Measurements from ENCODE around the gene FXYD3.

Gene FXYD3, protein sequence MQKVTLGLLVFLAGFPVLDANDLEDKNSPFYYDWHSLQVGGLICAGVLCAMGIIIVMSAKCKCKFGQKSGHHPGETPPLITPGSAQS

GRCh38 chr19:35115177-35115951, at the start of gene FXYD3:
FXYD3 (plus strand) TSS chr19:35115823; CDS start chr19:35119377, 3,554 bp downstream.
- DNase-seq (ENCODE audit: low spot score), result no peak

DNA sequence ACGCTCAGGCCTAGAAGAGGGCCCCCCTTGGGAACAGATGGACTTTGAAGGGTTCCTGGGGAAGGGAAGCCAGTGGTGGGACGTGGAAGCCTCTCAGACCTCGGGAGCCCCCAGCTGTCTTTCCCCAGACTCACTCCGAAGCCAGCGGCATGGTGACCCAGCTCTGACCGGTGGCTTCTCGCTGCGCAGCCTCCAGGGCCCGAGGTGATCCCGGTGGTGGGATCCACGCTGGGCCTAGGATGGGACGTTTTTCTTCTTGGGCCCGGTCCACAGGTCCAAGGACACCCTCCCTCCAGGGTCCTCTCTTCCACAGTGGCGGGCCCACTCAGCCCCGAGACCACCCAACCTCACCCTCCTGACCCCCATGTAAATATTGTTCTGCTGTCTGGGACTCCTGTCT, 49.5 kb upstream of the FXYD3 start:
- no peak for DNase-seq (ENCODE audit: low spot score)

- DNase-seq (ENCODE audit: low spot score), result peak; percentile 98
Observed at GRCh38 chr19:35066691-35067563, 48.7 kb upstream of the FXYD3 start.

GRCh38 chr19:35068941-35069634, 46.5 kb upstream of the FXYD3 start:
- DNase-seq (ENCODE audit: low spot score), result no peak

- no peak for DNase-seq (ENCODE audit: low spot score)
Observed at GRCh38 chr19:35069696-35070095, 45.9 kb upstream of the FXYD3 start.

GRCh38 chr19:35070471-35070870, 45.2 kb upstream of the FXYD3 start:
- DNase-seq (ENCODE audit: low spot score), result no peak

- no peak for DNase-seq (ENCODE audit: low spot score)
Observed at GRCh38 chr19:35073516-35073915, 42.1 kb upstream of the FXYD3 start.

GRCh38 chr19:35073941-35074340, 41.7 kb upstream of the FXYD3 start:
- DNase-seq (ENCODE audit: low spot score), result no peak

- no peak for DNase-seq (ENCODE audit: low spot score)
Observed at GRCh38 chr19:35074426-35075201, 41.0 kb upstream of the FXYD3 start.

GRCh38 chr19:35075202-35076025, 40.2 kb upstream of the FXYD3 start:
- DNase-seq (ENCODE audit: low spot score), result no peak

GRCh38 chr19:35076026-35076370, 39.6 kb upstream of the FXYD3 start:
- no peak for DNase-seq (ENCODE audit: low spot score)

DNA sequence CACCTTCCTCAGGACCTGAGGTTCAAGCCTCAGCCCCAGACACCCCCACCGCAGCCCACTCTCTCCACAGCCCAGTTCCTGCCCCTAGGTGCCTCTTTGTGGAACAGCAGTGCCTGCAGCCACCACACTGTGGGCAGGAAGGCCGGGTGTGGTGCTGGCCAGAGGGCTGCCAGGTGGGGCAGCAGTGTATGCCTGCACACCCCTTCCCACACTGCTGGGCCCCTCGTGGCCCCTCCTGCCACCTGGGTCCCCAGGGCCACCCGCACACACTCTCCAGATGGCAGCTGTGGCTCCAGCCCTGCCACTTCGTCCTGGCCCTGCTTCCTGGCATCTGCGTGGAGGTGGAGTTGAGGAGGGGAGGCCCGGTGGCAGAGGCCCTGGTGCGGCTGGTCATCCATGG, 39.0 kb upstream of the FXYD3 start:
- peak; percentile 20 for DNase-seq (ENCODE audit: low spot score)

DNA sequence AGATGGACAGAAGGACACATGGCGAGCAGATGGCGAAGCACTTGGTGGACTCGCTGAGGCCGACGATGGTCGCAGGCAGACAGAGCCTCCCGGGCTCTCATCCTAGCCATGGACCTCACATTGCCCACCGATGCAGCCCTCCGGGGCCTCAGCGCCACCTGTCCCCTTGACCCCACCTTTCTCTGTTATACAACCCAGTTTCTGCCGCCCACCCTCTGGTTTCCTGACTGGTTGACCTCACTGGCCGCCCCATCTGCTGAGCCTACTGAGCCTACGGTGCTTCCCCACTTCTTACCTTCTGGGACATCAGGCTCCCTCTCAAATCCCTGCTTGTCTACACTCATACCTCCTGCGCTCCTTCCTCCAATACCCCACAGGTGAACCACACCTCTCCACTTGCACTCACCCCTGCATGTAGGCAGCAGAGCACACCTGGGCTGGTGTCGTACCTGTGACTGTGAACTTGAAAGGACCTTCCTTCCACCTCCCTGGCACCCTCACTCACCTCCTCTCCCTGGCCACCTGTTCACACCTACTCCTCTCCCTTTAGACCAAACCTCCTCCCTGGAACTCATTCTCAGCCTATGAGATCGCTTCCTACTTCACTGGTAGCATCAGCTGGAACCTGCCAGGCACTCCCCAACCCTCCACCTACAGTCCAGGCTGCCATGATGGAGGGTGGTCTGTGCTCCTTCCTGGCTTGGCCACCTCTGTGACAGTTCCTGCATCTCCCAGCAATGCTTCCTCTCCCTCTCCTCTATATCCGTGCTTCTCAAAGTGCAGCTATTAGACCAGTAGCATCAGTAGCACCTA, 38.0 kb upstream of the FXYD3 start:
- no peak for DNase-seq (ENCODE audit: low spot score)

DNA sequence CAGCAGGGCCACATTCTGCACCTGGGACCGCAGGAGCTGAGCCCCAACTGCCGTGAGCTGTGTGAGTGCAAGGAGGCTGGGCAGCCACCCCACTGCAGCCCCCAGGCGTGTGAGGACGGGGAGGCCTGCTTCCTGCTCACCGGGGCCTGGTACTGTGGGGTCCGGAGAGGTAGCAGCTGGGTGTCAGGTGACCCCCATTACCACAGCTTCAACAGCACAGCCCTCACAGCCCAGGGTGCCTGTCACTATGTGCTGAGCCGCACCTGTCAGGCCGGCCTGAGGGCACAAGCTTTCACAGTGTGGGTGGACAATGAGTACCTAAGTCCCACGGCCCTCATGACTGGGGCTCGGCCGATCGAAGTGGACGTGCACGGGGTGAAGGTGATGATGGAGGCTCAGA, 35.8 kb upstream of the FXYD3 start:
- DNase-seq (ENCODE audit: low spot score), result no peak

DNA sequence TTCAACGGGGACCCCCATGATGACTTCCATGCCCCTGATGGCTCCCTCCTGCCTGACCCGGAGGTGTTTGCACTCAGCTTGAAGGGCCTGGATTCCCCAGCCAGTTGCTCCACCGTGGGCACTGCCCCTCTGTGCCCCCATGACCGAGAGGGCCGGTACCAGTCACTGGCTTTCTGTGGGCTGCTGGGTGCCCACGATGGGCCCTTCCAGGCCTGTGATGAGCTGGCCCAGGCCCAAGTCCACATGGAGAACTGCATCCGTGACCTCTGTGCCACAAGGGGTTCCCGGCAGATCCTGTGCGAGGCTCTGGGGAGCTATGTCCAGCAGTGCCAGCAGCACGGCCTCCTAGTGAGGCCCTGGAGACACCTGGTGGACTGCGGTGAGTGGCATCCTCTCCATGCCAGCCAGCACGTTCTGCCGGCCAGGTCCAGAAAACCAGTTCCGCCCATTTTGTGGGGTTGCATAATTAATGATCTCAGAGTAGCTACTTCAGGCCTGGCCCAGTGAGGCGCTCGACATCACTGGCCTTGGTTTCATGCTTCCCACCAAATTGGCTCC, 34.9 kb upstream of the FXYD3 start:
- DNase-seq (ENCODE audit: low spot score), result no peak

- no peak for DNase-seq (ENCODE audit: low spot score)
Observed at GRCh38 chr19:35081201-35081600, 34.4 kb upstream of the FXYD3 start.

- DNase-seq (ENCODE audit: low spot score), result no peak
Observed at GRCh38 chr19:35083691-35084508, 31.7 kb upstream of the FXYD3 start.

- no peak for DNase-seq (ENCODE audit: low spot score)
Observed at GRCh38 chr19:35084509-35084762, 31.2 kb upstream of the FXYD3 start.

GRCh38 chr19:35085947-35086346, 29.7 kb upstream of the FXYD3 start:
- DNase-seq (ENCODE audit: low spot score), result peak; percentile 69
